GM23338 (cell line): ENCODE data around the gene LNP1. TPM values are rescaled to one million over a fixed set of nuclear protein-coding genes. Genes with fewer than 3 reads are reported as not detected.

Experiments used
- ATAC-seq: fragments of 200-7000 bp; cut with Tn5 transposase; 3 replicates; pipeline ENCODE4 v1.9.1; 2020
- DNase-seq: peaks from one replicate; pipeline ENCODE4 v3.0.0-alpha.2; 2015; ENCODE audit warnings: low spot score
- H2AFZ ChIP-seq: fragments of 200-600 bp; sonication (generic); 2 replicates; pipeline ENCODE4 v1.8.0; 2016; ENCODE audit warnings: antibody characterized with exemption, mild to moderate bottlenecking, moderate library complexity
- H3F3A ChIP-seq: fragments of 200-600 bp; sonication (generic); replicated peaks from 2 replicates; pipeline ENCODE4 v1.8.0; 2017; ENCODE audit warnings: antibody characterized with exemption, mixed run types, low read depth
- H3K27ac ChIP-seq: fragments of 200-600 bp; sonication (generic); 2 replicates; pipeline ENCODE4 v1.6.1; 2016; ENCODE audit warnings: low read depth
- H3K27me3 ChIP-seq: fragments of 200-600 bp; sonication (generic); 2 replicates; pipeline ENCODE4 v1.8.0; 2016; ENCODE audit warnings: mild to moderate bottlenecking, mixed run types, moderate library complexity; ENCODE audit not compliant: insufficient read depth
- H3K36me3 ChIP-seq: fragments of 200-600 bp; sonication (generic); 2 replicates; pipeline ENCODE4 v1.8.0; 2016; ENCODE audit warnings: mild to moderate bottlenecking; ENCODE audit not compliant: insufficient read depth
- H3K4me1 ChIP-seq: fragments of 200-600 bp; sonication (generic); 2 replicates; pipeline ENCODE4 v1.8.0; 2016; ENCODE audit warnings: mild to moderate bottlenecking, moderate library complexity; ENCODE audit not compliant: insufficient read depth
- H3K4me2 ChIP-seq: fragments of 200-600 bp; sonication (generic); 2 replicates; pipeline ENCODE4 v1.7.1; 2017; ENCODE audit warnings: mixed run types
- H3K4me3 ChIP-seq: fragments of 200-600 bp; sonication (generic); 2 replicates; pipeline ENCODE4 v1.6.1; 2016; ENCODE audit warnings: mixed run types
- H3K79me2 ChIP-seq: fragments of 200-600 bp; sonication (generic); replicated peaks from 2 replicates; pipeline ENCODE4 v1.8.0; 2017; ENCODE audit warnings: mild to moderate bottlenecking; ENCODE audit not compliant: insufficient read depth
- H3K9me2 ChIP-seq: fragments of 200-600 bp; sonication (generic); 2 replicates; pipeline ENCODE4 v1.8.0; 2017; ENCODE audit not compliant: insufficient read depth
- H4K20me1 ChIP-seq: fragments of 200-600 bp; sonication (generic); replicated peaks from 2 replicates; pipeline ENCODE4 v1.8.0; 2017; ENCODE audit warnings: mild to moderate bottlenecking; ENCODE audit not compliant: insufficient read depth
- H3K27ac Mint-ChIP-seq: 2 replicates; pipeline ENCODE4 v1.8.0; 2020; ENCODE audit warnings: inconsistent platforms, mild to moderate bottlenecking, moderate library complexity, mixed read lengths
- H3K27me3 Mint-ChIP-seq: 3 replicates; pipeline ENCODE4 v1.8.0; 2022; ENCODE audit warnings: low read depth, mild to moderate bottlenecking, moderate library complexity, mixed read lengths, inconsistent platforms; ENCODE audit not compliant: insufficient read depth, poor library complexity
- H3K36me3 Mint-ChIP-seq: 3 replicates; pipeline ENCODE4 v1.8.0; 2021; ENCODE audit warnings: low read depth, mild to moderate bottlenecking, inconsistent platforms, moderate library complexity, mixed read lengths
- H3K4me1 Mint-ChIP-seq: 3 replicates; pipeline ENCODE4 v1.8.0; 2020; ENCODE audit warnings: mild to moderate bottlenecking, inconsistent platforms, mixed read lengths
- H3K4me3 Mint-ChIP-seq: 3 replicates; pipeline ENCODE4 v1.8.0; 2021; ENCODE audit warnings: moderate library complexity, mild to moderate bottlenecking, inconsistent platforms, mixed read lengths
- H3K9me3 Mint-ChIP-seq: 3 replicates; pipeline ENCODE4 v1.8.0; 2020; ENCODE audit warnings: moderate library complexity, mild to moderate bottlenecking, inconsistent platforms, mixed read lengths
- CREB1 ChIP-seq: fragments of 250-450 bp; sonication (Bioruptor Pico); IDR thresholded peaks from 2 replicates; pipeline ENCODE4 v1.5.0; 2020; ENCODE audit warnings: low read depth, mild to moderate bottlenecking, moderate library complexity
- EZH2 ChIP-seq: fragments of 200-600 bp; sonication (generic); IDR thresholded peaks from one replicate; pipeline ENCODE4 v1.8.0; 2017; ENCODE audit warnings: antibody characterized with exemption, mild to moderate bottlenecking, low read depth; ENCODE audit not compliant: unreplicated experiment
- EZH2phosphoT487 ChIP-seq: fragments of 200-600 bp; sonication (generic); IDR thresholded peaks from one replicate; pipeline ENCODE4 v1.8.1; 2018; ENCODE audit warnings: antibody characterized with exemption; ENCODE audit not compliant: unreplicated experiment
- JUNB ChIP-seq: IDR thresholded peaks from one replicate; pipeline ENCODE4 v1.6.1; 2016; ENCODE audit warnings: antibody characterized with exemption; ENCODE audit not compliant: unreplicated experiment
- NANOG ChIP-seq: IDR thresholded peaks from 2 replicates; pipeline ENCODE4 v1.6.1; 2016; ENCODE audit warnings: antibody characterized with exemption, borderline replicate concordance
- POLR2AphosphoS5 ChIP-seq: IDR thresholded peaks from 2 replicates; pipeline ENCODE4 v1.6.1; 2016; ENCODE audit warnings: antibody characterized with exemption, low read depth
- STAT1 ChIP-seq: IDR thresholded peaks from one replicate; pipeline ENCODE4 v1.6.1; 2016; ENCODE audit warnings: antibody characterized with exemption; ENCODE audit not compliant: unreplicated experiment
- ZNF114 ChIP-seq: fragments of 250-450 bp; sonication (Bioruptor Pico); IDR thresholded peaks from 2 replicates; pipeline ENCODE4 v1.5.0; 2020; ENCODE audit warnings: mild to moderate bottlenecking, moderate library complexity
- ZNF331 ChIP-seq: fragments of 250-450 bp; sonication (Bioruptor Pico); IDR thresholded peaks from 2 replicates; pipeline ENCODE4 v1.5.0; 2020; ENCODE audit warnings: low read depth, mild to moderate bottlenecking, moderate library complexity
- polyA plus RNA-seq: library from polyadenylated mRNA; unstranded; fragments of >200 nt; fragmentation: Nextera tagmentation; extraction: Ambion mirVana; gene quantifications from 2 replicates; pipeline ENCODE4 v1.2.1, GENCODE V29; 2016
- total RNA-seq: library from RNA; depleted of rRNA; stranded (reverse); fragments of >200 nt; shearing (Covaris generic); gene quantifications from 2 replicates; pipeline ENCODE4 v1.2.3, GENCODE V29; 2014
- TF ChIP-seq, protein P1 (sequence below): IDR thresholded peaks from 2 replicates; pipeline ENCODE4 v1.6.1; 2016; ENCODE audit warnings: antibody characterized with exemption
- TF ChIP-seq, protein P2 (sequence below), 2 experiments: fragments of 200-600 bp in 1 of 2; sonication (generic) in 1 of 2; conservative IDR thresholded peaks; 2 replicates each; pipeline versions ENCODE4 v1.5.1 to v1.6.1; 2016 to 2017; ENCODE audit warnings: antibody characterized with exemption in 2 of 2, low read depth in 2 of 2, mild to moderate bottlenecking in 2 of 2, moderate library complexity in 1 of 2
- TF ChIP-seq, protein P3 (sequence below): fragments of 250-450 bp; sonication (Bioruptor Pico); IDR thresholded peaks from 2 replicates; pipeline ENCODE4 v1.5.0; 2020; ENCODE audit warnings: mild to moderate bottlenecking, moderate library complexity
- TF ChIP-seq, protein P4 (sequence below): IDR thresholded peaks from one replicate; pipeline ENCODE4 v1.6.1; 2018; ENCODE audit warnings: antibody characterized with exemption; ENCODE audit not compliant: unreplicated experiment

Gene LNP1
- total and polyA plus RNA-seq, 2 experiments from 2014 or later, result 4.7 to 6.7 TPM

DNA sequence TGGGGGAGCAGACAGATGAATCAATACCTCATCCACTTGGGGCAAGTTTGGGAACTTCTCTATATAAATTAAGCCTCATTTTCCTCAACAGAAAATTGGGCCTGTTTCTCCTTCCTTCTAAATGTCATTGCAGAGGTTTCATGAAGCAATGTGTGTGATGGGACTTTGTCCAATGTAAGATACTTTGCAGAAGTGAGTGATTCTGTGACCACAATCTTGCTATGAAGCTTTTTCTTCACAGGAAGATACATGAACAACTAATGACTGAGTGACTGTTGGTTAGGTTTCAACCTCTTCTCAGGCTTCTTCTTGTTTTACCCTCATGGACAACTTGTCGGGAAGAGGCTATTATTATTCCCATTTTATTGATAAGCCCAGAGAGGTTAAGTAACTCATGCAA lies 102.1 kb downstream of the LNP1 start:
- Mint-ChIP-seq H3K9me3 (peaks cover 25% of the 10 kb centered on the region), H3K27ac (no peak overlapping the region), H3K4me3 (no peak overlapping the region), H3K4me1 (peaks cover 5% of the 10 kb centered on the region), H3K36me3 (peaks cover 22% of the 10 kb centered on the region; the same call in 2 of the 3 replicates), H3K27me3 (no peaks in the 10 kb centered on the region)
- Histone ChIP-seq H3K27ac (no peak overlapping the region), H2AFZ (no peak overlapping the region), H3K36me3 (peaks cover 3% of the 10 kb centered on the region), H3K79me2 (no peaks in the 10 kb centered on the region), H4K20me1 (no peaks in the 10 kb centered on the region), H3K4me1 (no peaks in the 10 kb centered on the region), H3K4me2 (no peak overlapping the region), H3K4me3 (no peak overlapping the region), H3K27me3 (no peaks in the 10 kb centered on the region), H3K9me2 (no peaks in the 10 kb centered on the region), H3F3A (no peaks in the 10 kb centered on the region)
- TF ChIP-seq, protein P1, sequence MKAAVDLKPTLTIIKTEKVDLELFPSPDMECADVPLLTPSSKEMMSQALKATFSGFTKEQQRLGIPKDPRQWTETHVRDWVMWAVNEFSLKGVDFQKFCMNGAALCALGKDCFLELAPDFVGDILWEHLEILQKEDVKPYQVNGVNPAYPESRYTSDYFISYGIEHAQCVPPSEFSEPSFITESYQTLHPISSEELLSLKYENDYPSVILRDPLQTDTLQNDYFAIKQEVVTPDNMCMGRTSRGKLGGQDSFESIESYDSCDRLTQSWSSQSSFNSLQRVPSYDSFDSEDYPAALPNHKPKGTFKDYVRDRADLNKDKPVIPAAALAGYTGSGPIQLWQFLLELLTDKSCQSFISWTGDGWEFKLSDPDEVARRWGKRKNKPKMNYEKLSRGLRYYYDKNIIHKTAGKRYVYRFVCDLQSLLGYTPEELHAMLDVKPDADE, result no peak
- TF ChIP-seq POLR2AphosphoS5, result no peak
- no peak for TF ChIP-seq EZH2
- no peak for TF ChIP-seq ZNF331
- TF ChIP-seq STAT1, result no peak
- no peak for TF ChIP-seq JUNB
- TF ChIP-seq, protein P2, sequence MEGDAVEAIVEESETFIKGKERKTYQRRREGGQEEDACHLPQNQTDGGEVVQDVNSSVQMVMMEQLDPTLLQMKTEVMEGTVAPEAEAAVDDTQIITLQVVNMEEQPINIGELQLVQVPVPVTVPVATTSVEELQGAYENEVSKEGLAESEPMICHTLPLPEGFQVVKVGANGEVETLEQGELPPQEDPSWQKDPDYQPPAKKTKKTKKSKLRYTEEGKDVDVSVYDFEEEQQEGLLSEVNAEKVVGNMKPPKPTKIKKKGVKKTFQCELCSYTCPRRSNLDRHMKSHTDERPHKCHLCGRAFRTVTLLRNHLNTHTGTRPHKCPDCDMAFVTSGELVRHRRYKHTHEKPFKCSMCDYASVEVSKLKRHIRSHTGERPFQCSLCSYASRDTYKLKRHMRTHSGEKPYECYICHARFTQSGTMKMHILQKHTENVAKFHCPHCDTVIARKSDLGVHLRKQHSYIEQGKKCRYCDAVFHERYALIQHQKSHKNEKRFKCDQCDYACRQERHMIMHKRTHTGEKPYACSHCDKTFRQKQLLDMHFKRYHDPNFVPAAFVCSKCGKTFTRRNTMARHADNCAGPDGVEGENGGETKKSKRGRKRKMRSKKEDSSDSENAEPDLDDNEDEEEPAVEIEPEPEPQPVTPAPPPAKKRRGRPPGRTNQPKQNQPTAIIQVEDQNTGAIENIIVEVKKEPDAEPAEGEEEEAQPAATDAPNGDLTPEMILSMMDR (conservative IDR thresholded peaks at IDR 0.05; ENCODE audit: low read depth in 2 of 2), result no peak
- no peak for TF ChIP-seq CREB1 (CRISPR knock-in tag)
- no peak for TF ChIP-seq EZH2phosphoT487
- TF ChIP-seq, protein P3, sequence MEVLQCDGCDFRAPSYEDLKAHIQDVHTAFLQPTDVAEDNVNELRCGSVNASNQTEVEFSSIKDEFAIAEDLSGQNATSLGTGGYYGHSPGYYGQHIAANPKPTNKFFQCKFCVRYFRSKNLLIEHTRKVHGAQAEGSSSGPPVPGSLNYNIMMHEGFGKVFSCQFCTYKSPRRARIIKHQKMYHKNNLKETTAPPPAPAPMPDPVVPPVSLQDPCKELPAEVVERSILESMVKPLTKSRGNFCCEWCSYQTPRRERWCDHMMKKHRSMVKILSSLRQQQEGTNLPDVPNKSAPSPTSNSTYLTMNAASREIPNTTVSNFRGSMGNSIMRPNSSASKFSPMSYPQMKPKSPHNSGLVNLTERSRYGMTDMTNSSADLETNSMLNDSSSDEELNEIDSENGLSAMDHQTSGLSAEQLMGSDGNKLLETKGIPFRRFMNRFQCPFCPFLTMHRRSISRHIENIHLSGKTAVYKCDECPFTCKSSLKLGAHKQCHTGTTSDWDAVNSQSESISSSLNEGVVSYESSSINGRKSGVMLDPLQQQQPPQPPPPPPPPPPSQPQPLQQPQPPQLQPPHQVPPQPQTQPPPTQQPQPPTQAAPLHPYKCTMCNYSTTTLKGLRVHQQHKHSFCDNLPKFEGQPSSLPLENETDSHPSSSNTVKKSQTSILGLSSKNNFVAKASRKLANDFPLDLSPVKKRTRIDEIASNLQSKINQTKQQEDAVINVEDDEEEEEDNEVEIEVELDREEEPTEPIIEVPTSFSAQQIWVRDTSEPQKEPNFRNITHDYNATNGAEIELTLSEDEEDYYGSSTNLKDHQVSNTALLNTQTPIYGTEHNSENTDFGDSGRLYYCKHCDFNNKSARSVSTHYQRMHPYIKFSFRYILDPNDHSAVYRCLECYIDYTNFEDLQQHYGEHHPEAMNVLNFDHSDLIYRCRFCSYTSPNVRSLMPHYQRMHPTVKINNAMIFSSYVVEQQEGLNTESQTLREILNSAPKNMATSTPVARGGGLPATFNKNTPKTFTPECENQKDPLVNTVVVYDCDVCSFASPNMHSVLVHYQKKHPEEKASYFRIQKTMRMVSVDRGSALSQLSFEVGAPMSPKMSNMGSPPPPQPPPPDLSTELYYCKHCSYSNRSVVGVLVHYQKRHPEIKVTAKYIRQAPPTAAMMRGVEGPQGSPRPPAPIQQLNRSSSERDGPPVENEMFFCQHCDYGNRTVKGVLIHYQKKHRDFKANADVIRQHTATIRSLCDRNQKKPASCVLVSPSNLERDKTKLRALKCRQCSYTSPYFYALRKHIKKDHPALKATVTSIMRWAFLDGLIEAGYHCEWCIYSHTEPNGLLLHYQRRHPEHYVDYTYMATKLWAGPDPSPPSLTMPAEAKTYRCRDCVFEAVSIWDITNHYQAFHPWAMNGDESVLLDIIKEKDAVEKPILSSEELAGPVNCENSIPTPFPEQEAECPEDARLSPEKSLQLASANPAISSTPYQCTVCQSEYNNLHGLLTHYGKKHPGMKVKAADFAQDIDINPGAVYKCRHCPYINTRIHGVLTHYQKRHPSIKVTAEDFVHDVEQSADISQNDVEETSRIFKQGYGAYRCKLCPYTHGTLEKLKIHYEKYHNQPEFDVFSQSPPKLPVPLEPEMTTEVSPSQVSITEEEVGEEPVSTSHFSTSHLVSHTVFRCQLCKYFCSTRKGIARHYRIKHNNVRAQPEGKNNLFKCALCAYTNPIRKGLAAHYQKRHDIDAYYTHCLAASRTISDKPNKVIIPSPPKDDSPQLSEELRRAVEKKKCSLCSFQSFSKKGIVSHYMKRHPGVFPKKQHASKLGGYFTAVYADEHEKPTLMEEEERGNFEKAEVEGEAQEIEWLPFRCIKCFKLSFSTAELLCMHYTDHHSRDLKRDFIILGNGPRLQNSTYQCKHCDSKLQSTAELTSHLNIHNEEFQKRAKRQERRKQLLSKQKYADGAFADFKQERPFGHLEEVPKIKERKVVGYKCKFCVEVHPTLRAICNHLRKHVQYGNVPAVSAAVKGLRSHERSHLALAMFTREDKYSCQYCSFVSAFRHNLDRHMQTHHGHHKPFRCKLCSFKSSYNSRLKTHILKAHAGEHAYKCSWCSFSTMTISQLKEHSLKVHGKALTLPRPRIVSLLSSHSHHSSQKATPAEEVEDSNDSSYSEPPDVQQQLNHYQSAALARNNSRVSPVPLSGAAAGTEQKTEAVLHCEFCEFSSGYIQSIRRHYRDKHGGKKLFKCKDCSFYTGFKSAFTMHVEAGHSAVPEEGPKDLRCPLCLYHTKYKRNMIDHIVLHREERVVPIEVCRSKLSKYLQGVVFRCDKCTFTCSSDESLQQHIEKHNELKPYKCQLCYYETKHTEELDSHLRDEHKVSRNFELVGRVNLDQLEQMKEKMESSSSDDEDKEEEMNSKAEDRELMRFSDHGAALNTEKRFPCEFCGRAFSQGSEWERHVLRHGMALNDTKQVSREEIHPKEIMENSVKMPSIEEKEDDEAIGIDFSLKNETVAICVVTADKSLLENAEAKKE (CRISPR knock-in tag), result no peak
- TF ChIP-seq, protein P4, sequence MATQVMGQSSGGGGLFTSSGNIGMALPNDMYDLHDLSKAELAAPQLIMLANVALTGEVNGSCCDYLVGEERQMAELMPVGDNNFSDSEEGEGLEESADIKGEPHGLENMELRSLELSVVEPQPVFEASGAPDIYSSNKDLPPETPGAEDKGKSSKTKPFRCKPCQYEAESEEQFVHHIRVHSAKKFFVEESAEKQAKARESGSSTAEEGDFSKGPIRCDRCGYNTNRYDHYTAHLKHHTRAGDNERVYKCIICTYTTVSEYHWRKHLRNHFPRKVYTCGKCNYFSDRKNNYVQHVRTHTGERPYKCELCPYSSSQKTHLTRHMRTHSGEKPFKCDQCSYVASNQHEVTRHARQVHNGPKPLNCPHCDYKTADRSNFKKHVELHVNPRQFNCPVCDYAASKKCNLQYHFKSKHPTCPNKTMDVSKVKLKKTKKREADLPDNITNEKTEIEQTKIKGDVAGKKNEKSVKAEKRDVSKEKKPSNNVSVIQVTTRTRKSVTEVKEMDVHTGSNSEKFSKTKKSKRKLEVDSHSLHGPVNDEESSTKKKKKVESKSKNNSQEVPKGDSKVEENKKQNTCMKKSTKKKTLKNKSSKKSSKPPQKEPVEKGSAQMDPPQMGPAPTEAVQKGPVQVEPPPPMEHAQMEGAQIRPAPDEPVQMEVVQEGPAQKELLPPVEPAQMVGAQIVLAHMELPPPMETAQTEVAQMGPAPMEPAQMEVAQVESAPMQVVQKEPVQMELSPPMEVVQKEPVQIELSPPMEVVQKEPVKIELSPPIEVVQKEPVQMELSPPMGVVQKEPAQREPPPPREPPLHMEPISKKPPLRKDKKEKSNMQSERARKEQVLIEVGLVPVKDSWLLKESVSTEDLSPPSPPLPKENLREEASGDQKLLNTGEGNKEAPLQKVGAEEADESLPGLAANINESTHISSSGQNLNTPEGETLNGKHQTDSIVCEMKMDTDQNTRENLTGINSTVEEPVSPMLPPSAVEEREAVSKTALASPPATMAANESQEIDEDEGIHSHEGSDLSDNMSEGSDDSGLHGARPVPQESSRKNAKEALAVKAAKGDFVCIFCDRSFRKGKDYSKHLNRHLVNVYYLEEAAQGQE, result no peak
- no peak for TF ChIP-seq NANOG
- no peak for TF ChIP-seq ZNF114 (CRISPR knock-in tag)
- DNase-seq (no peak), ATAC-seq (no peak)
